NCI-H1417 (cell line): Measurements from ENCODE around the gene GSDMA.

Source experiments
- DNase-seq, 3 experiments: peaks; one replicate each; lab custom pipeline; 2025; lab: John Stamatoyannopoulos, UW

The GSDMA gene, protein sequence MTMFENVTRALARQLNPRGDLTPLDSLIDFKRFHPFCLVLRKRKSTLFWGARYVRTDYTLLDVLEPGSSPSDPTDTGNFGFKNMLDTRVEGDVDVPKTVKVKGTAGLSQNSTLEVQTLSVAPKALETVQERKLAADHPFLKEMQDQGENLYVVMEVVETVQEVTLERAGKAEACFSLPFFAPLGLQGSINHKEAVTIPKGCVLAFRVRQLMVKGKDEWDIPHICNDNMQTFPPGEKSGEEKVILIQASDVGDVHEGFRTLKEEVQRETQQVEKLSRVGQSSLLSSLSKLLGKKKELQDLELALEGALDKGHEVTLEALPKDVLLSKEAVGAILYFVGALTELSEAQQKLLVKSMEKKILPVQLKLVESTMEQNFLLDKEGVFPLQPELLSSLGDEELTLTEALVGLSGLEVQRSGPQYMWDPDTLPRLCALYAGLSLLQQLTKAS

DNA sequence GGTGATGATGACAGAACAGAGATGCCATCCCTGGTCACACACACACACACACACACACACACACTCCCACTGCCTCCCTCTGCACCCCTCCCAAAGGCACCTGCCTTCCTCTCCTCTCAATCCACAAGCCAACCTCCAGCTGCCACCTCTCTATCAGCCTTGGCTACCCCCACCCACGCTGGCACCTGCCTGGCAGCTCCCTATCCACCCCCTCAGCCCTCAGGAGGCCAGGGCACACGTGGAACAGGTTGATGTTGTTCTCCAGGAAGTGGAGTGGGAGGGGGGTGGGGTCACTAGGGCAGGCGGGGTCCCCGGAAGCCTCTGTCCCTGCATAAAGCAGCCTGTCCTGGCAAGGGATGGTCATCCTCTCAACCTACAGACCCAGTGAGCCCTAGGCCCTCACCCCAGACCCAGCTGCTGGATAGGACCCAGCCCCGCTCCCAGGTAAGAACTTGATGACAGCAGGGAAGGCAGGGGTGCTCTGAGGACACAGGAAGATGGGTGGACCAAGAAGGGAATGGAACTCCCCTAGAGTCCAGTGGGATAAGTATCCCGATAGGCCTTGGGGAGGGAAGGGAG, at the start of gene GSDMA:
Gene GSDMA, plus strand, starts transcription at position 363 of the 579 bp plus-strand sequence. CDS start 2,684 bp downstream, outside the sequence.
- peak in 2 of 3 experiments; percentile 39 to 59 for DNase-seq

- DNase-seq, result no peak
These were observed 48.8 kb upstream of the GSDMA start for GRCh38 chr17:39913989-39914388.

DNA sequence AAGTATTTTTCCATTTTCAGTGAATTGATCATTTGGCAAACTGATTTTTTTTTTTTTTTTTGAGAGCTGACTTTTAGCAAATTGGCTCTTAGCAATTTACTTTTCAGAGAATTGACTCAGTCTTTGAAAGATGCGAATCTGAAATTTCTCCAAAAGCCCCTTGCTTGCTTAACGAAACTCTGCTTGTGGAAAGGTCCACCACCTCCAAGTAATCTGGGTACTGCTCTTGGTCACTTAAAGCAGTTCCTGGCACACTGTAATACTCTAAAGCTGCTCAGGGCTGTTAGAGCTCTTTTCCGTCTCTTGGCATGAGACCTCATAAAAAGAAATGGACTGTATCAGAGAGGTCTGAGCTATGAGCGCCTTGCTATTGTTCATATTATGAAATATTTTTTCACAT, 47.2 kb upstream of the GSDMA start:
- peak in 1 of 3 experiments; percentile 30 for DNase-seq

- DNase-seq, result peak in 1 of 3 experiments; percentile 4
These were observed 45.9 kb upstream of the GSDMA start for GRCh38 chr17:39916918-39917317.

- no peak for DNase-seq
These were observed 43.6 kb upstream of the GSDMA start for GRCh38 chr17:39919087-39919683.

- no peak for DNase-seq
These were observed 42.3 kb upstream of the GSDMA start for GRCh38 chr17:39920218-39921210.

GRCh38 chr17:39921323-39921722, 41.5 kb upstream of the GSDMA start:
- DNase-seq, result no peak

DNA sequence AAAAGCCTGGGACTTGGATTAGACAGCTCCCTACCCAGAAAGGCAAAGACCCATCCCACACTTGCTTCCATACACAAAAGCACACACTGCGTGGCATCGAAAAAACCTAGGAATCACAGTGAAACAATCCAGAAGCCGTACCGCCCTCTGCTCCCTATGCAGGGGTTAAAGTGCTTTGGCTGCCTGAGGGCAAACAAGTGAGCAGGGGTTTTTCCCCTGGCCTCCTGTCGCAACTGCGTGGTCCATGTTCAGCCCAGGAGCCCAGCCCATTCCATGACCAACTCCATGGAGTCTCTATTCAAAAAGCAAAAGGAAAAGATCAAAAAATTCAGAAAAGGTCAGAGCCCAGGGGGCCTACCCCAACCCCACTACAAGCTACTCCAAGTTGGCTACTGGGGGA, 40.8 kb upstream of the GSDMA start:
- DNase-seq, result no peak

GRCh38 chr17:39923230-39923629, 39.6 kb upstream of the GSDMA start:
- no peak for DNase-seq

DNA sequence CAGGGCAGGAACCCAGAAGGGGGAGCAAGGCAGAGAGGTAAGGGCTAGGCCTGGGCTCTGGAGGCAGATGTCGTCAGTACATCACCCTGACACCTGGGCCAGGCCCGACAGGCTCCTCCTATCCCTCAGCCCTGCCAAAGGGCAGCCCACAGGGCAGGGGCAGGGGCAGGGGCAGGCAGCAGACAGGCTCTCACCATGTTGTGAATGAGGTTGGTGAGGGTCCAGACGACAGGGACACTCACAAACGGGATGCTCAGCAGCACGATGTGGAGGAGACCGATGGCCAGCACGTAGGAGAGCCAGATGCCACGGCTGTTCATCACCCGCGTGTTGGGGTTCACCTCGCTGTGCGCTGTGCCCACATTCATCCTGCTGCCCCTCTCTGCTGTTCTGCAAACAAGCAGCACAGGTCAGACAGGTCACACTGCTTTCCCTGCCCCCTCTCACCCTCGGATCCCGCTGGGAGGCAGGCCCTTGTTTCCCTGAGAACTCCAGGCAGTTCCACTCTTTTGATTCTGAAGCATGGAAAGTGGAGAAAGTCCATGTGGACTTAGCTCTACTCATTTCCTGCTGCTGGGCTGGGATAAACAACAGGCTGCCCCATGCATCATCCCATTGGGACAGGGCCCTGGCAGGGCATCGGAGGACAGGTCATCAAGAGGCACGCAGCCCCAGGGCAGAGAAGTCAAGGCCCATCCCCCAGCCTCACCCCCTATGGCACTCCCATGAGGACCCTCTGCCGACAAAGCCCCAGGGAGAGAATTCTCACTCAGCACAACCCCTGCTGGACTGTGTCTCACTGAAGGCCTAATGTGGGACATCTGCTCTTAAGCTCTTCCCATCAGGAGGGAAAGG, 38.7 kb upstream of the GSDMA start:
- no peak for DNase-seq

- no peak for DNase-seq
These were observed 38.1 kb upstream of the GSDMA start for GRCh38 chr17:39924691-39925055.

DNA sequence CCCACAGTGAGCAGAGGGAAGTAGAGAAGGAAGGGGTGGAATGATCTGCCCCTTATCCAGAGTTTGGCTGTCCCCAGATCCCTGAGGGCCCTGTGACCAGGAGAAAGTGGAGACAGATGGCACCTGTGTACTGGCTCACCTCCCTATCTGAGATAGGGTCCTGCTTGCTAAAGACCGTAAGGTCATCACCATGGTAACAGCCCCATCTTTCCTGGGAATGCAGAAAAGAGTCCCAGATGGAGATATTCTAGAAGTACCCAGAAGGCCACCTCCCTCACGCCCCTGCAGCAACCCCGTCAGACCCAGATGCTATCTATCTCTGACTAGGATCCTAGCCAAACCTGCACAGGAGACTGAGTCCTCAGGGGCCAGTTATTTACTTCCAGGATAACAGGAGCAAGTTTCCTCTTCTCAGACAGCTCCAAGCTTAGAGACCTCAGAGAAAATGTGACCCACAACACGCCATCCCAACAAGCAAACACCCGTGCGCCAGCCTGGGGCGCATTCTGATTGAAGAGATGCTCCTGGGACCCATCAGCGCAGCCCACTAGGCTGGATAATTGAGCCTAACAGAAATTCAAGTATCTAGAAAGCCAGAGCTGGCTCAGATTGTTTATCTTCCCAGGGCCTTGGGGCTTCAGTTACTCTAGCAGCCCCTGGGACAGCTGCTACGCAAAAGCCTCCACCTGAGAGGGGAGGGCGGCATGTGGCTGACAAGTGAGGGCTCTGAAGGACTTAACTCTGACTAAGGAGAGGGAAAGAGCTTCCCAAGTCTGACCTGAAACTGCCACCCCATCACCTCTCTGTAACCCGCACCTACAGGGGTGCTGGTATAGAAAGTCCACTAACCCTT, 37.3 kb upstream of the GSDMA start:
- no peak for DNase-seq

DNA sequence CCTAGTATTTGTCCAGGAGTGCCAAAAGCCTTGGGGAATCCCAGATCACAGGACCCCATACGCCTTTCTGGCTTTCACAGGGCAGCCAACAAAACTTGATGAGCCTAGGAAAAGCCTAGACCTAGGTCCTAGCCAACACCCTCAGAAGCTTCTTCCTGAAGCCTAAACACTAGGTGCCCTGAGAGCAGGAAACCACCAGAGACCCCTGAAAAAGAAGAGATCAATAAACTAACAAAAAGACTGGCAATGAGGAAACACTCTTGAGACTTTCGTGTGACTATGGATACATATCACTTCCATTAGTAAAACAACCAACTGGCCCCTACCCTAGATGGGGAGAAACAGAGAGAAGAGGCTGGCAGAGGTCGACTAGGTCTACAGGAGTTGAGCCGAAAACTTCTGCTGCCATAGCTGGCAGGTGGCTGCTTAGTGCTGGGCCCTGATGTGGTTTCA, 36.6 kb upstream of the GSDMA start:
- DNase-seq, result no peak

DNA sequence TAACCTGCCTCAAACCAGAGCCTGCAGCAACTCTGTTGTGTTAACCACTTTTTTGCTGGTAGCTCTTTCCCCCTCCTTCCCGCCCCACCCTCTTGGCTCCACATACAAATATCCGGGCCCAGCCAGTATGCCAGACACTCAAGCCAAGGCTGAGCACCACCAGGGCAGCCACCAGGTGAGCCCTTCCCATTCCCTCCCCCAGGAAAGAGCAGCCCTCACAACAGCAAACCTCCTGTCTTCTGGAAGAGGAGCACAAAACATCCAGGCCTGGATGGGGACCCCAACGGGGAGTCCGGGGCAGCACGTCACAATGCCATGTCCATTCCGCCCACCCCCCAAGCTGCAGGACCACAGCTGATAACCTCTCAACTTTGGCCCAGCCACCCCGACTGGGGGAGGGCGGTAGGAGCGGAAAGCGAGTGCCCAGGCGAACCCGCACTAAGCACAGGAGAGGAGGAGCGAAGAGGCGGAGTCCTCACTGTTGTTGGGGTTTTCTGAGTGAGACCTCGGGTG, 36.2 kb upstream of the GSDMA start:
- peak in 2 of 3 experiments; percentile 60 to 61 for DNase-seq

DNA sequence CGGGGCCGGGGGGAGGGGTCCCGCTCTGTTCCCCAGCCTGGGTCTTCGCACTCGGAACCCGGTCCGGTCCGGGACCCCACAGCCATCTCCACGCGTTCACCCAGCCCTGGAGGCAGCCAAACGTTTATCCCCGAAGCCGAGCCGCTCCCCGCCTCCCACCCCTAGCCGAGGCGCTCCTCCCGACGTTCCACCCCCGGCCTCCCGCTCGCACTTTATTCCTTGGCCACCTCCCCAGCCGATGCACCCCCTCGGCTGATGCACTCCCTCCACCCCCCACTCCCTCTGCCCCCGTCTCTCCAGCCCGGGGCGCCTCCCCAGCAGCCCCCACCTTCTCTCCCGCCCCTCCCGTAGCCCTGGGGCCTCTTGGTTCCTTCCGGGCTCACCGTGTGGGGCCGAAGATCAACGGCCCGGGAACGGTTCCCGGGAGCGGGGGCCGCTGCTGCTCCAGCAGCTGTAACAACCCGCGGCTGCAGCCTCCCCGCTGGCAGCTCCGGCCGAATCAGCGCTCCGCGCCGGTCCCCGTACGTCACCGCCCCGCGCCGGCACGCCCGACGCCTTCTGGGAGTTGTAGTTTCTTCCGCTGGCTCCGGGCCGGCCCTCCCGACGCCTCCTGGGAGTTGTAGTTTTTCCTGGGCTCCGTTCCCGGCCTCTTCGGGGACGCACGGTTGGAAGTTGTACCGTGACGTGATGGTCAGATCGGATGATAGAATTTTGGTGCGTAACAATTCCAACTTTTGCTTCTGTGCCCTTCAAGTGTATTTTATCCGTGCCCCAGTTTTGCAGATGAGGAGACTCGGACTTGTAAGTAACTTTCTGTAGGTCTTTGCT, 35.5 kb upstream of the GSDMA start, which contains the start of the genes LRRC3C and ORMDL3:
Gene LRRC3C, plus strand, starts transcription at position 632 of the 828 bp plus-strand sequence. CDS start 13,792 bp downstream, outside the sequence.
Gene ORMDL3, minus strand, starts transcription at position 501 of the 828 bp plus-strand sequence. CDS start 3,398 bp downstream, outside the sequence.
- DNase-seq, result peak; percentile 87 to 94 (median 89)

- no peak for DNase-seq
These were observed 34.6 kb upstream of the GSDMA start for GRCh38 chr17:39927929-39928857.
